ENCODE measurements around the gene BBS9. TPM values are rescaled to one million over a fixed set of nuclear protein-coding genes. Genes with fewer than 3 reads are reported as not detected.

The BBS9 gene
- total RNA-seq, 1 experiment from 2014 or later = 26.4 TPM

DNA sequence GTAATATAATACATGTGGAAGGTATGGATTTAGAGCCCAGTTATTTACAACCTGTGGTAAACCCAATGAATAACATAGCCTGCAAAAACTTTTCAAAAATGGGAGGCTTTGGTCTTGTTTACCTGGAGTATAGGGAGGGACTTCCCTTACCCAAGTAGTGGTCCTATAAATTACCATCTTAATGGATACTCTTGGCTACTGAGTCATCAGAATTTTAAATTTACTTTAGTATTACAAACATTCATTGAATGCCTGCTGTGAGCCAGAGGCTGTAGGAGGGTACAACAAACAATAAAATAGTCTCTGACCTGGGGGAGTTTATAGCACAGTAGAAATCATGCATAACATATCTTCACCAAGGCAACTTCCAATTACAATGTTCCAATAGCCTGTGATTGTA, 365.1 kb downstream of the BBS9 start:
- no peaks in the 10 kb centered on the region; a peak in 1 of 5 replicates for H3K9me3 Mint-ChIP-seq
- peaks cover 41 to 49% of the 10 kb centered on the region in 2 experiments for H3K4me1 Mint-ChIP-seq
- H3K14ac ChIP-seq (ENCODE audit: insufficient read depth, low read length) = no peak overlapping the region
- H3K4me2 ChIP-seq (ENCODE audit: insufficient read depth, insufficient read length, low read length) = no peak overlapping the region
- H3K56ac ChIP-seq (ENCODE audit: insufficient read length, low read depth, low read length) = no peak overlapping the region
- H3K23ac ChIP-seq (ENCODE audit: insufficient read length, low read depth, low read length) = no peak overlapping the region
- no peaks in the 10 kb centered on the region for H3K79me1 ChIP-seq (ENCODE audit: insufficient read depth, low read depth, low read length, poor library complexity, severe bottlenecking)
- peak overlapping the region in 2 of 3 experiments; percentile 73 to 76; a peak in 3 of 7 replicates for H3K27ac Mint-ChIP-seq
- TF ChIP-seq, protein P1, sequence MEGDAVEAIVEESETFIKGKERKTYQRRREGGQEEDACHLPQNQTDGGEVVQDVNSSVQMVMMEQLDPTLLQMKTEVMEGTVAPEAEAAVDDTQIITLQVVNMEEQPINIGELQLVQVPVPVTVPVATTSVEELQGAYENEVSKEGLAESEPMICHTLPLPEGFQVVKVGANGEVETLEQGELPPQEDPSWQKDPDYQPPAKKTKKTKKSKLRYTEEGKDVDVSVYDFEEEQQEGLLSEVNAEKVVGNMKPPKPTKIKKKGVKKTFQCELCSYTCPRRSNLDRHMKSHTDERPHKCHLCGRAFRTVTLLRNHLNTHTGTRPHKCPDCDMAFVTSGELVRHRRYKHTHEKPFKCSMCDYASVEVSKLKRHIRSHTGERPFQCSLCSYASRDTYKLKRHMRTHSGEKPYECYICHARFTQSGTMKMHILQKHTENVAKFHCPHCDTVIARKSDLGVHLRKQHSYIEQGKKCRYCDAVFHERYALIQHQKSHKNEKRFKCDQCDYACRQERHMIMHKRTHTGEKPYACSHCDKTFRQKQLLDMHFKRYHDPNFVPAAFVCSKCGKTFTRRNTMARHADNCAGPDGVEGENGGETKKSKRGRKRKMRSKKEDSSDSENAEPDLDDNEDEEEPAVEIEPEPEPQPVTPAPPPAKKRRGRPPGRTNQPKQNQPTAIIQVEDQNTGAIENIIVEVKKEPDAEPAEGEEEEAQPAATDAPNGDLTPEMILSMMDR (conservative IDR thresholded peaks at IDR 0.05) = no peak
- no peak overlapping the region for H3K4ac ChIP-seq (ENCODE audit: low read depth, low read length)
- H3K79me2 ChIP-seq (ENCODE audit: insufficient read depth, low read length) = no peaks in the 10 kb centered on the region
- H4K5ac ChIP-seq (ENCODE audit: insufficient read length, low read depth, low read length) = no peak overlapping the region
- no peaks in the 10 kb centered on the region; the same call in 1 of the 2 replicates for H3K27me3 Mint-ChIP-seq (ENCODE audit: low read depth)
- no peak overlapping the region for H2BK12ac ChIP-seq (ENCODE audit: insufficient read length, low read depth, low read length)
- H2AFZ ChIP-seq (ENCODE audit: low read length) = no peak overlapping the region
- no peak overlapping the region for H4K8ac ChIP-seq (replicated peaks; ENCODE audit: insufficient read length, low read depth, low read length)
- no peaks in the 10 kb centered on the region for H3K36me3 Mint-ChIP-seq (ENCODE audit: insufficient read depth in 1 of 3, low read depth in 3 of 3)
- H3T11ph ChIP-seq (ENCODE audit: low read length) = no peak overlapping the region
- no peaks in the 10 kb centered on the region for H3K23me2 ChIP-seq (ENCODE audit: insufficient read length, low read depth, low read length, poor library complexity, severe bottlenecking)
- H4K20me1 ChIP-seq (ENCODE audit: control insufficient read depth, insufficient read depth, insufficient read length) = no peaks in the 10 kb centered on the region
- no peak overlapping the region for H4K91ac ChIP-seq (ENCODE audit: insufficient read length, low read depth, low read length)
- no peaks in the 10 kb centered on the region for H3K9me3 ChIP-seq (ENCODE audit: control insufficient read depth, low read depth, low read length)
- H3K27ac ChIP-seq (ENCODE audit: insufficient read length, low read depth, low read length) = no peak overlapping the region
- no peak for DNase-seq
- no peak overlapping the region for H2BK5ac ChIP-seq (ENCODE audit: insufficient read length, low read length)
- no peaks in the 10 kb centered on the region for H3K27me3 ChIP-seq (ENCODE audit: insufficient read depth, low read length)
- H2BK20ac ChIP-seq (ENCODE audit: low read depth, low read length, poor library complexity, severe bottlenecking) = no peak overlapping the region
- no peak overlapping the region for H3K18ac ChIP-seq (ENCODE audit: insufficient read length, low read depth, low read length)
- H2AK5ac ChIP-seq (ENCODE audit: insufficient read length, low read length) = no peak overlapping the region
- H3K9ac ChIP-seq (ENCODE audit: extremely low read depth, insufficient read length, low read length) = no peak overlapping the region
- peaks cover 13% of the 10 kb centered on the region; the same call in 1 of the 2 replicates for H3K4me1 ChIP-seq (ENCODE audit: insufficient read depth, low read length)
- H2BK120ac ChIP-seq (ENCODE audit: low read depth, low read length, poor library complexity, severe bottlenecking) = no peak overlapping the region
- H3K4me3 Mint-ChIP-seq = no peak overlapping the region; a peak in 1 of 5 replicates
- H2BK15ac ChIP-seq (ENCODE audit: low read depth, low read length) = no peak overlapping the region
